OCI-LY7 (cell line): Measurements from ENCODE around the gene PTBP3. TPM values are rescaled to one million over a fixed set of nuclear protein-coding genes. Genes with fewer than 3 reads are reported as not detected.

Source experiments
- BruUV-seq: library from RNA; stranded (reverse); fragments of 400-500 nt; replicated peaks from 2 replicates; lab custom pipeline; 2021; lab: Mats Ljungman, UMichigan
- CTCF ChIA-PET: fragments of 300-600 bp; sonication (Branson Sonifier 250); formaldehyde crosslinking; loops from one replicate; lab custom pipeline; 2022; ENCODE audit warnings: antibody characterized with exemption; ENCODE audit not compliant: unreplicated experiment; lab: Charles Lee
- POLR2A ChIA-PET: fragments of 300-600 bp; sonication (Branson Sonifier 250); formaldehyde crosslinking; loops from one replicate; lab custom pipeline; 2022; ENCODE audit warnings: antibody characterized with exemption; lab: Charles Lee
- DNase-seq: peaks from one replicate; pipeline ENCODE4 v3.0.0-alpha.2; 2015; ENCODE audit warnings: low spot score
- H2AFZ ChIP-seq: fragments of 200-600 bp; sonication (generic), shearing (Covaris generic); 2 replicates; pipeline ENCODE4 v1.6.1; 2014; ENCODE audit warnings: mild to moderate bottlenecking, antibody characterized with exemption, low read length, moderate library complexity
- H3K27ac ChIP-seq: fragments of 200-600 bp; sonication (generic); 2 replicates; pipeline ENCODE4 v1.5.1; 2014; ENCODE audit warnings: mixed run types, low read depth, mild to moderate bottlenecking, moderate library complexity, low read length, inconsistent platforms; ENCODE audit not compliant: poor library complexity, severe bottlenecking
- H3K36me3 ChIP-seq: fragments of 200-600 bp; sonication (generic); 2 replicates; pipeline ENCODE4 v1.6.1; 2014; ENCODE audit warnings: mild to moderate bottlenecking, antibody characterized with exemption, low read length, moderate library complexity, mixed read lengths; ENCODE audit not compliant: insufficient read depth
- H3K4me1 ChIP-seq: fragments of 200-600 bp; sonication (generic); 2 replicates; pipeline ENCODE4 v1.5.1; 2014; ENCODE audit warnings: mild to moderate bottlenecking, low read length; ENCODE audit not compliant: insufficient read depth, poor library complexity, severe bottlenecking
- H3K4me2 ChIP-seq: fragments of 200-600 bp; sonication (generic); 2 replicates; pipeline ENCODE4 v1.6.1; 2014; ENCODE audit warnings: mild to moderate bottlenecking, low read length
- H3K4me3 ChIP-seq: fragments of 200-600 bp; sonication (generic); 2 replicates; pipeline ENCODE4 v1.5.1; 2014; ENCODE audit warnings: mild to moderate bottlenecking, low read depth, low read length; ENCODE audit not compliant: poor library complexity, severe bottlenecking
- H3K79me2 ChIP-seq: fragments of 200-600 bp; sonication (generic); 2 replicates; pipeline ENCODE4 v1.6.1; 2016; ENCODE audit warnings: low read depth, mild to moderate bottlenecking, low read length, moderate library complexity, mixed read lengths; ENCODE audit not compliant: insufficient read depth
- H3K9me2 ChIP-seq: fragments of 200-600 bp; sonication (generic); 2 replicates; pipeline ENCODE4 v1.6.1; 2016; ENCODE audit warnings: mild to moderate bottlenecking, low read length, mixed read lengths; ENCODE audit not compliant: insufficient read depth
- H3K9me3 ChIP-seq: fragments of 200-600 bp; sonication (generic); 2 replicates; pipeline ENCODE4 v1.6.1; 2014; ENCODE audit warnings: mild to moderate bottlenecking, mixed run types, low read length, mixed read lengths
- H4K20me1 ChIP-seq: fragments of 200-600 bp; sonication (generic); 2 replicates; pipeline ENCODE4 v1.6.1; 2014; ENCODE audit warnings: mild to moderate bottlenecking, antibody characterized with exemption, low read length, moderate library complexity, mixed read lengths; ENCODE audit not compliant: insufficient read depth
- EZH2phosphoT487 ChIP-seq: fragments of 200-600 bp; sonication (generic); IDR thresholded peaks from 2 replicates; pipeline ENCODE4 v1.6.1; 2018; ENCODE audit warnings: low read depth, borderline replicate concordance, mild to moderate bottlenecking, mixed run types, antibody characterized with exemption, low read length, moderate library complexity, mixed read lengths
- intact Hi-C: fragments of 100-400 bp; cut with micrococcal nuclease; formaldehyde crosslinking; loops from one replicate; pipeline ENCODE4 v1.10.0; 2022; ENCODE audit not compliant: unreplicated experiment
- total RNA-seq, 2 experiments: library from RNA; depleted of rRNA in 1 of 2; stranded (reverse); fragments of >200 nt in 1 of 2; shearing (Covaris generic) in 1 of 2; gene quantifications; 2 replicates each; pipeline ENCODE4 v1.2.3, GENCODE V29; 2014 to 2022
- TF ChIP-seq, protein P1 (sequence below): fragments of 200-600 bp; sonication (generic); conservative IDR thresholded peaks from 2 replicates; pipeline ENCODE4 v1.5.1; 2014; ENCODE audit warnings: mild to moderate bottlenecking, antibody characterized with exemption, low read length, moderate library complexity, mixed read lengths

The PTBP3 gene
- total RNA-seq, 2 experiments from 2014 or later, result 38.1 to 98.2 TPM

GRCh38 chr9:112360047-112360804 is 26.8 kb upstream of the PTBP3 start:
- Histone ChIP-seq H3K4me1 (no peaks in the 10 kb centered on the region), H3K4me2 (no peak overlapping the region), H3K9me3 (no peaks in the 10 kb centered on the region), H2AFZ (no peak overlapping the region), H3K79me2 (no peaks in the 10 kb centered on the region), H3K27ac (no peak overlapping the region), H3K9me2 (no peaks in the 10 kb centered on the region), H3K4me3 (no peak overlapping the region), H3K36me3 (no peaks in the 10 kb centered on the region), H4K20me1 (no peaks in the 10 kb centered on the region)
- intact Hi-C loops, result loop anchor here (2.0 to 10.0 kb wide), 4 partner anchors 175 to 599 kb away; no protein-coding TSS in a partner anchor
- no TSS peak for BruUV-seq
- ChIA-PET POLR2A (interaction anchor here (0.6 to 0.7 kb wide), 2 partner anchors 170 to 483 kb away, joined by 3 read pairs; no protein-coding TSS in a partner anchor), CTCF (no interaction called here)
- TF ChIP-seq, protein P1, sequence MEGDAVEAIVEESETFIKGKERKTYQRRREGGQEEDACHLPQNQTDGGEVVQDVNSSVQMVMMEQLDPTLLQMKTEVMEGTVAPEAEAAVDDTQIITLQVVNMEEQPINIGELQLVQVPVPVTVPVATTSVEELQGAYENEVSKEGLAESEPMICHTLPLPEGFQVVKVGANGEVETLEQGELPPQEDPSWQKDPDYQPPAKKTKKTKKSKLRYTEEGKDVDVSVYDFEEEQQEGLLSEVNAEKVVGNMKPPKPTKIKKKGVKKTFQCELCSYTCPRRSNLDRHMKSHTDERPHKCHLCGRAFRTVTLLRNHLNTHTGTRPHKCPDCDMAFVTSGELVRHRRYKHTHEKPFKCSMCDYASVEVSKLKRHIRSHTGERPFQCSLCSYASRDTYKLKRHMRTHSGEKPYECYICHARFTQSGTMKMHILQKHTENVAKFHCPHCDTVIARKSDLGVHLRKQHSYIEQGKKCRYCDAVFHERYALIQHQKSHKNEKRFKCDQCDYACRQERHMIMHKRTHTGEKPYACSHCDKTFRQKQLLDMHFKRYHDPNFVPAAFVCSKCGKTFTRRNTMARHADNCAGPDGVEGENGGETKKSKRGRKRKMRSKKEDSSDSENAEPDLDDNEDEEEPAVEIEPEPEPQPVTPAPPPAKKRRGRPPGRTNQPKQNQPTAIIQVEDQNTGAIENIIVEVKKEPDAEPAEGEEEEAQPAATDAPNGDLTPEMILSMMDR, result no peak
- no peak for TF ChIP-seq EZH2phosphoT487
- no peak for DNase-seq

GRCh38 chr9:112355427-112355897 is 22.0 kb upstream of the PTBP3 start:
- Histone ChIP-seq H3K9me2 (no peaks in the 10 kb centered on the region), H3K9me3 (no peaks in the 10 kb centered on the region), H3K4me2 (no peak overlapping the region), H4K20me1 (no peaks in the 10 kb centered on the region), H3K4me1 (no peaks in the 10 kb centered on the region), H3K27ac (no peak overlapping the region), H3K79me2 (no peaks in the 10 kb centered on the region), H3K4me3 (no peak overlapping the region), H2AFZ (no peak overlapping the region), H3K36me3 (no peaks in the 10 kb centered on the region)
- POLR2A ChIA-PET, result no interaction called here
- CTCF ChIA-PET, result no interaction called here
- intact Hi-C loops, result no loop called here
- DNase-seq, result no peak
- BruUV-seq, result no TSS peak
- TF ChIP-seq, protein P1, result no peak
- no peak for TF ChIP-seq EZH2phosphoT487
